ENCODE data around the gene DNAJC6.
A peak's percentile ranks its signal among the peaks of the same experiment; 100 is the strongest.
"Not testable (repeated sequence)": the region's sequence is repeated elsewhere in the genome, so short reads cannot be mapped to it uniquely, and the experiment has no call there.

DNAJC6 gene

GRCh38 chr1:65355031-65355712 is 45.8 kb downstream of the DNAJC6 start:
- DNase-seq: no peak

- no peak for DNase-seq
These were observed 48.1 kb downstream of the DNAJC6 start for GRCh38 chr1:65357291-65357960.

GRCh38 chr1:65359888-65360287 is 50.5 kb downstream of the DNAJC6 start:
- DNase-seq: no peak

GRCh38 chr1:65360648-65361047 is 51.3 kb downstream of the DNAJC6 start:
- DNase-seq: no peak

GRCh38 chr1:65362545-65362944 is 53.2 kb downstream of the DNAJC6 start:
- DNase-seq: no peak

DNA sequence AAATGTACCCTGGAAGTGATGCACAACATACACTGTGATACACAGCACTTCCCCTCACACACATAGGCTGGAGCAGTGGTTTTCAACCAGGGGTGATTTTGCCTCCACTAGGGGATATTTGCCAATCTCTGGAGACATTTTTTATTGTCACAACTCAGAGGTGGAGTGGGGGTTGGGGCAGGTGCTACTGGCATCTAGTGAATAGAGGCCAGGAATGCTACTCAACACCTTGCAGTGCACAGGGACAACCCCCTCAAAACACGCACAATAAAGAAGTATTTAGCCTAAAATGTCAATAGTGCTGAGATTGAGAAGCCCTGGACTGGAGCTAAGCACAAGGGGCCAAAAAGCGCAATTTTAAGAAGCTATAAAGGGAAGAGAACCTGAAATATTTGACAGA is 54.1 kb downstream of the DNAJC6 start:
- DNase-seq: no peak

GRCh38 chr1:65368403-65368802 is 59.1 kb downstream of the DNAJC6 start:
- no peak for DNase-seq

GRCh38 chr1:65371544-65371943 is 62.2 kb downstream of the DNAJC6 start:
- DNase-seq: no peak

GRCh38 chr1:65372557-65372956 is 63.2 kb downstream of the DNAJC6 start:
- DNase-seq: no peak

GRCh38 chr1:65377496-65378246 is 68.3 kb downstream of the DNAJC6 start:
- no peak for DNase-seq

DNA sequence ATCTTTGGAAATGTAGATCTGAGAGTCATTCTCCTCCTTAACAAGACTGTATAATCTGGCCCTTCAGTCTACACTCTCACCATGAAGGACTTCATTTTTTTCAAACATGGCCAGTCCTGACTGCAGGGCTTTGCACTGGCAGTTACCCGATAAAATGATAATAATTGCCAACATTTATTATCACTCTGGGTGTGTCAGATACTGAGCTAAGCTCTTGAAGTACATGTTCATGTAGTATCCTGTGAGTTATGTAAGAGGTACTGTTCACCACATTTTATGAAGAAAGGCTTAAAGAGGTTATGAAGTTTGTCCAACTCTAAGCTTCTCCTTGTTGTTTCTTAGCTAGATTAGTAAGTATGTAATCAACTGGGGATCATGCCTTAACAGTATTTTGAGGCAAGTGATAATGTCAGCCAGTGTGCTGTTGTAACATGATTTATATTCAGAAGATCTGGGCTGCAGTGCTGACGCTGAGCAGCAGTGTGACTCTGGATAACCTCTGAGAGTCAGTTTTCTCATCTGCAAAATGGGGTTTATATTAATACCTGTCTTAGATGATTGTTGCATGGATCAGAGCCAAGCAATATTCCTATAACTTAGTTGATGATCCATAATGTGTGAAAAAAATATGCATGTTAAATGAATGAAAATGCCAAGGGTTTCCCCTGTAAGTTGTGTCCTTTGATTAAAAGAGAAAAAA is 69.1 kb downstream of the DNAJC6 start:
- DNase-seq: no peak

- DNase-seq: not testable (repeated sequence)
These were observed 75.1 kb downstream of the DNAJC6 start for GRCh38 chr1:65384426-65384825.

DNA sequence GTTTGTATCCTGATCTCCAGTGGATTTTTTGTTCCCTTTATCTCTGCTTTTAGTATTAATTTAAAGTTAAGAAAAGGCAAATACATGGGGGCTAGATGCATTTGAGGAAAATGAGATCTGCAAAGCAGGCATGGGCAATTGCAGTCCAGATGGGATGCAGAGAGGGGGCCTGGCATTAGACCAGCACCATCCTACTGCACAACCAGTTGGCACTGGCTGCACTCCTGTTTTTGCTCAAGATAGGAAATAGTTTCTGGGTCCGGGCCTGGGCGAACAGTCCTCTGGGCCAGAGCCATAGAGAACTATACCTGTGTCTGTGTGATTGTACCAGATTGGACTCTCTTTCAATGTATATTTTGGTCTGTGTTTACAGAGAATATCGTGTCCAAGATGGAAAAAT is 77.1 kb downstream of the DNAJC6 start:
- peak in 3 of 58 donors; percentile 4 to 11 (median 6) for DNase-seq

DNA sequence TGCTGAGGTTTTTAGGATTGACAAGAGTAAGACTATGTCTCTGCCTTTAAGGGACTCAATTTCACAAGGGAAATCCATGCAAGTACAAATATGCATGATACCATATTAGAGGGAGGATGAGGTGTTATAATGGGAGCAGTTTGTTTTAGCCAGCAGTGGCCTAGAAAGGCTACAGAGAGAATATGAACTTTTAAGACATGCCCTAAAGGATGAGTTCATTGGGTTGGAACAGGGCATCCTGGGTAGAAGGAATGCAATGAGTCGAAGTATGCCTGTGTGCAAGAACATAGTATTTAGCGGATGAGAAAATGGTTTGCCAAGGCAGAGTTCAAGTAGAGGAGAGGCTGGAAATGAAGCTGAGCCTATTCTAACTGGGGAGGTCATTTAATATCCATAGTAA is 78.5 kb downstream of the DNAJC6 start:
- DNase-seq: no peak

DNA sequence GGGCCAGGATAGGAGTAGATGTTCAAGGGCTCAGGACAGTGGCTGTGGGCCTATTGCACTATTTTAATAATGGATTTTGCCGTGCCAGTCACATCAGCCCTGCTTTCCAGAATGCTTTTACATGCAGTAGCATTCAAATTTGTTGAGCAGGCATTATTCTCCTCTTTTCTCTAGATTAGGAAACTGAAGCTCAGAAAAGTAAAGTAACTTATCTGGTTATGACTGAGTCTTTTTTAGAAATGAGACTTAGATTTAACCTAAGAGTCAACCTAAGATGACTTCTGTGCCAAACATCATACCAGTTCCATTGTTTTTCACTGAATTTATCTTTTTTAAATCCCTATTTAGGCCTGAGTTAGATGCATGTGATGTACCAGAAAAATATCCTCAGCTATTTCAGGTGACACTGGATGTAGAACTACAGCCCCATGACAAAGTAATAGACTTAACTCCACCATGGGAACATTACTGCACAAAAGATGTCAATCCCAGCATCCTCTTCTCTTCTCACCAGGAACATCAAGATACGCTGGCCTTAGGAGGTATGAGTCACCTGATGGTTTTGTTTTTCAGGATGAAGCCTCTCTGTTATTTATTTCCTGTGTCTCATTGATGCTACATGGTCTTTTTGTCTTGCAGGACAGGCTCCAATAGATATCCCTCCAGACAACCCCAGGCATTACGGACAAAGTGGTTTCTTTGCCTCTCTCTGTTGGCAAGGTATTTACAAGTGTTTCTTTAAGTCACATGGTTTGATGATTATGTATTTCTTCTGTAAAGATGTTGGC is 79.8 kb downstream of the DNAJC6 start:
- DNase-seq: no peak

DNA sequence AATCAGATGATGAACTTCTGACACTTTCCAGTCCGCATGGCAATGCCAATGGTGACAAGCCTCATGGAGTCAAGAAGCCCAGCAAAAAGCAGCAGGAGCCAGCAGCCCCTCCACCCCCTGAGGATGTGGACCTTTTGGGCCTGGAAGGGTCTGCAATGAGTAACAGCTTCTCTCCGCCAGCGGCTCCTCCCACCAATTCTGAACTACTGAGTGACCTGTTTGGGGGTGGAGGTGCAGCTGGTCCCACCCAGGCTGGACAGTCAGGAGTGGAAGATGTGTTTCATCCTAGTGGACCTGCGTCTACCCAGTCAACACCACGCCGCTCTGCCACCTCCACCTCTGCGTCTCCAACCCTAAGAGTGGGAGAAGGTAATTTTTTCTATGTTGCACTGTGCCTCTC is 83.2 kb downstream of the DNAJC6 start:
- DNase-seq: no peak

GRCh38 chr1:65393347-65393746 is 84.0 kb downstream of the DNAJC6 start:
- no peak for DNase-seq

DNA sequence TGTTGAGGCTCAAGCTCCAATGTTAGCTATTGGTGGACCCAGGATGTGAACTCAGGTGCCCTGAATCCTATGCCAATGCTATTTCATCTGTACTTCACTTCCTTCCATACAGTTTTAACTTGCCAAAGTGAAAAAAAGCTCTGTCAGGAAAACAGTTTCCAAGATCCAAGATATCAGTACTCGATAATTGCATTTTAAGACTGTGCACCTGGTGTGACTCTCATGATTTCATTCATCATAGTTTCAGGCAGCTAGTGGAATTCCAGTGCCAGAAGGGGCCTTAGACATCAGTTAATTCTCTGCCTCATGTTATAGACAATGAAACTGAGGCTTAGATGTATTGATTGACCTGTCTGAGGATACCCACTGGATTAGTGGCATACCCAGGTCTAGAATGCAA is 84.6 kb downstream of the DNAJC6 start:
- no peak for DNase-seq

DNA sequence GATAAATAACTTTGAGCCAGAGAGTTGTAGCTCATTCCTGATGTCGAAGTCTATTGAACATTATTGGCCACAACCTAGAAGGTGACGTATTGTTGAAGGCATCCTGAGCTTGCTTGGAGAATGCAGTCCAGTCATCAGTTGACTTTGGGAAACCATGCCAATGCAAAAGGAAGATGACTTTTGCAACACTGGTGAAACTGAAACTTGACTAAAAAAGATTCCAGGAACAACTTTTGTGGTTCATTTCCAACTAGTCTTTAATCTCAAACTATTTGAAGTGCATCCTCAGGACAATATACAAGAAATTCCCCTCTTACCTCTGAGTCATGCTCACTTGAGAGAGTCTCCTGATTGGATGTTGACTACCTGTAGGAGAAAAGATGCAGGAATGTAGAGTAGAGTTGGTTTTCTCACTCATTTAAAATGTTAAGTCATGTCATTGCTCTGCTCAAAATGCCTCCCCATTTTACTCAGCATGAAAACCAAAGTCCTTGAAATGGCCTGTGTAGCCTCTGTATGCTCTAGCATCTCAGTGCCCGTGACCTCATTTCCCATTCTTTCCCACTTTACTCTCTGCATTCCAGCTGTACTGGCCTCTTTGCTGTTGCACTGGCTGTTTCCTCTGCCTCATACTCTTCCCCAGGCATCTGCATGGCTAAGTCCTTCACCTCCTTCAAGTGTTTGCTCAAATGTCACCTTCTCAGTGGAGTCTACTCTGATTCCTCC is 86.7 kb downstream of the DNAJC6 start:
- no peak for DNase-seq

DNA sequence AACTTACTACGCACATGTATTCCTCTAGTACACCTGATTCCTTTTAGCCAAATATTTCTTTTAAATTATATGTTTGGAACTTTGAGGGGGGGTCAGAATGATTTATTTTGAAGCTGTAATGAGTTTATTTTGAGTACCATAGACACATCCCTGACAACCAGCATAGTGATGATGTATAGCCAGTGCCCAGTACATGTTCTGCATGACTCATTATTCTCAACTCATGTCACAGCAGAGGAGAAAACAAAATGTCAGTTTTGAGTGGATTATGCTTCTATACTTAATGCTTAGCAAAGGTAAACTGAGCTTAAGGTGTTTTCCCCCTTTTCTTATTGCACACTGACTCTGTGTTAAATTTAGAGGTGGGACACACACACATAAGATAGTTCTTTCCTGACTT is 88.7 kb downstream of the DNAJC6 start:
- no peak for DNase-seq
